Skeletal muscle tissue (tissue), 4 donors: ENCODE measurements around the gene NUAK2. TPM values are rescaled to one million over a fixed set of nuclear protein-coding genes. Genes with fewer than 3 reads are reported as not detected.
"Not testable (repeated sequence)": the region's sequence is repeated elsewhere in the genome, so short reads cannot be mapped to it uniquely, and the experiment has no call there.

Source experiments
- H3K27ac ChIP-seq: one replicate; pipeline ENCODE4 v1.7.0; 2013; ENCODE audit warnings: mild to moderate bottlenecking, low read depth, low read length, inconsistent platforms
- H3K27me3 ChIP-seq, 3 donors: one replicate each; pipeline ENCODE4 v1.7.0; 2013; ENCODE audit warnings: low read length in 3 of 3; ENCODE audit not compliant: control insufficient read depth in 3 of 3, insufficient read depth in 3 of 3
- H3K36me3 ChIP-seq, 3 donors: one replicate each; pipeline ENCODE4 v1.7.0; 2013; ENCODE audit warnings: low read length in 3 of 3; ENCODE audit not compliant: control insufficient read depth in 3 of 3, insufficient read depth in 3 of 3
- H3K4me1 ChIP-seq, 3 donors: one replicate each; pipeline ENCODE4 v1.7.0; 2013; ENCODE audit warnings: low read length in 3 of 3, mild to moderate bottlenecking in 3 of 3; ENCODE audit not compliant: control insufficient read depth in 3 of 3, insufficient read depth in 3 of 3
- H3K4me3 ChIP-seq, 3 donors: one replicate each; pipeline ENCODE4 v1.7.0; 2013; ENCODE audit warnings: low read length in 3 of 3
- H3K9ac ChIP-seq, 3 donors: one replicate each; pipeline ENCODE4 v1.7.0; 2013; ENCODE audit warnings: low read length in 3 of 3, mild to moderate bottlenecking in 3 of 3, moderate library complexity in 2 of 3, low read depth in 1 of 3
- H3K9me3 ChIP-seq, 3 donors: one replicate each; pipeline ENCODE4 v1.7.0; 2013; ENCODE audit warnings: low read length in 3 of 3; ENCODE audit not compliant: control insufficient read depth in 3 of 3
- total RNA-seq: library from RNA; depleted of rRNA; stranded (reverse); fragments of >200 nt; gene quantifications from one replicate; pipeline ENCODE4 v1.2.3, GENCODE V29; 2014
- donor health status: Osteomylitis.

NUAK2 gene
- total RNA-seq, 1 donor from 2014 or later = 1.0 TPM

DNA sequence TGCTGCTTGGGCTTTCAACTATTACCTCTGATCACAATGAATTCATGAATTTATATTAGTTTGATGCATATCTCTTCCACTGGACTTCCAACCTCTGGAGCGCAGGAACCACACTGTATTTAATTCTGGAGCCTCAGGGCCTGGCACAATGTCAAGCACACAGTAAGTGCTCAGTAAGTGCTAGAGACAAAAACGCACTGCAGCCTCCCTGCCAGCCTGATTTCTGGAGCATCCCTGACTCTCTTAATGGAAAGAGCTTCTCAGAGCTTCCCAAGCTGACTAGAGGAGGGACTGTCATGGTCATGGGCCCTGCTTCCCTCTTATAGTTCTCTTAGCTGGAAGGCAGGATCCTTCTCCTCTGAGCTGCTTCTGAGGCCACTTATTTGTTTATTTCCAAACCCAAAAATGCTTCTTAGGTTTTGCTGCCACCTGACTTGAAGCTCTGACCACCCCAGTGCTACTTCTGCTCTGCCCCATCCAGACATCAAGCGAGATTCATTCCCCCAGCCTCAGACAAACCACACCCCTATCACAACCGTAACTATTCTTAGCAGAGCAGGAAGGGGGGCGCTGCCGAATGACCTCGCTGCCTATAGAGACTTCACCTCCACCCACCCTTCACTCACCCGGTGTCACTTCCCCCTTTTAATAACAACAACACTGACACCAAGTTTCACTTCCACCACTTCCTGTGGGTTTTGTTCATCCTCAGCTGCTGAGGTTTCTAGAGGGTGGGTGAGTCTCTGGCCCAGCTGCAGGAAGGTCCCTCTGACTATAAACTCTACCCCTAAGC, 33.6 kb downstream of the NUAK2 start:
- peaks cover 15 to 29% (median 22%) of the 10 kb centered on the region in 3 donors for H3K4me1 ChIP-seq
- no peak overlapping the region for H3K9ac ChIP-seq
- no peaks in the 10 kb centered on the region for H3K27me3 ChIP-seq
- no peak overlapping the region for H3K4me3 ChIP-seq
- H3K27ac ChIP-seq = peak overlapping the region; percentile 32
- H3K36me3 ChIP-seq = no peaks in the 10 kb centered on the region
- no peaks in the 10 kb centered on the region for H3K9me3 ChIP-seq

DNA sequence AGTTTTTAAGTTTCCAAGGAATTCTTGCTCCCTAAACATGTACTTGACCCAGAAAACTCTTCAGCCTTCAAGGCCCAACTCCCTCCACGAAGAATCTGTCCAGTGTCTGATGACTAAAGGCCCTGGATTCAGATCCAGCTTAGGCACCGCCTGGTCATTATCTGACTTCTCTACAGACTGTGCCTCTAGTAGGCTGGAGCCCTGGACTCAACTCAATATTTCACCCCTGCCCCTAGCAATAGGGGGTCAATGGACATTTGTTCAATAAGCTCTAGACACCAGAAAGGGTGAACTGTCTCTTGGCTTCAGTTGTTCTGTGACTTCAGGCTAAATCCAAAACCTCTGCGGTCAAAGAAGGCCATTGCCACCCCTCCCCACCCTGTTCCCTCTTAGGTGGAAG, 34.5 kb downstream of the NUAK2 start:
- peaks cover 15 to 29% (median 22%) of the 10 kb centered on the region in 3 donors for H3K4me1 ChIP-seq
- no peaks in the 10 kb centered on the region for H3K9me3 ChIP-seq
- peak overlapping the region in 1 of 3 donors; percentile 20 for H3K9ac ChIP-seq
- H3K4me3 ChIP-seq = no peak overlapping the region
- no peaks in the 10 kb centered on the region for H3K27me3 ChIP-seq
- H3K36me3 ChIP-seq = no peaks in the 10 kb centered on the region
- no peak overlapping the region for H3K27ac ChIP-seq

DNA sequence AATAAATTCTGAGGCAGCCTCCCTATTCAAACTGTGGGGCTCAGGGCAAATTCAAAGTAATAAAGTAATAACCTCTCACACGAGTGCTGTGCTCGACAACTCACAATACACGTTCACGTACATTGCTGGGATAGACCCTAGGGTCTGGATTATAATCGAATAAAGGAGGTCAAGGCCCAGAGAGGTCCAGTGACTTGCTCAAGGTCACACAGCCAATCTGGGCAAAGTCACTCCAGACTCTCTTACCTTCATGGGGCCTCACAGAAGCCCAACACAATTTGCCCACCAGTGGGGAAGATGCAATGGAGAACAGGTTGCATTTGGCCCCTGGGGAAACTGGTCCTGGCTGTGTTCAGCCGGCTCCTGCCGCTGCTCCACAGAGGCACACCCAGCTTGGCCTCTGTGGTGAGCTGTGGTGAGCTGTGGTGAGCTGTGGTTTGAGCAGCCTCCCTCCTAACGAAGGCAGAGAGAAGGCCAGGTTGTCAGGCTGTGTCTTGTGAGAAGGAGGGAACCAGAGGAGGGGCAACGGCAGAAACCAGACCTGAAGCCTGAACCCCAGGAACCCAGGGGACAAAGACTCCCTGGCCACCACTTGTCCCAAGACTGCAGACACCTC, 35.1 kb downstream of the NUAK2 start:
- no peaks in the 10 kb centered on the region for H3K27me3 ChIP-seq
- H3K9ac ChIP-seq = no peak overlapping the region
- no peak overlapping the region for H3K4me3 ChIP-seq
- H3K27ac ChIP-seq = no peak overlapping the region
- H3K4me1 ChIP-seq = peaks cover 15 to 29% (median 22%) of the 10 kb centered on the region in 3 donors
- H3K36me3 ChIP-seq = no peaks in the 10 kb centered on the region
- no peaks in the 10 kb centered on the region for H3K9me3 ChIP-seq

DNA sequence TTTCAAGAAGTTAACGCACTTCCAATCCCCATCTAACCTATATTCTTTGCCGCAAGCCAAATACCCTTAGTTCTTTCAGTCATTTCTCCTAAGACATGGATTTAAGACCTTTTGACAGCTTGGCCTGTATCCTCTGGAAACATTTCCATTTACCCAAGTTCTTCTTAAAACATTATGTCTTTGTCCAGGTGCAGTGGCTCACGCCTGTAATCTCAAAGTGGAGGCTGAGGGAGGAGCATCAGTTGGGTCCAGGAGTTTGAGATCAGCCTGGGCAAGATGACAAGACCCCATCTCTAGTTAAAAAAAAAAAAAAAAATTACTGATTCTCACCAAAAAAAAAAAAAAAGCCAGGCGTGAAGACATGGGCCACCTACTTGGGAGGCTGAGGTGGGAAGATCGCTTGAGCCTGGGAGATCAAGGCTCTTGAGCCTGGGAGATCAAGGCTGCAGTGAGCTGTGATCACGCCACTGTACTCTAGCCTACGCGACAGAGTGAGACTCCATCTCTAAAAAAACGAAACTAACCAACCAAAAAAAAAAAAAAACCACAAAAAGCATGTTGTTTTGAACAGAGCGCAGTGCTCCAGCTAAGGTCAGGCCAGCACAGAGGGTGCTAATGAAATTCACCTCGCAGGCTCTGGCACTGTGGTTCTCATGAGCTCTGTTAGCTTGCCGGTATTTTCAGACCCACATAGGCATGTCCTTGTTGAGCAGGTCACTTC, 36.0 kb downstream of the NUAK2 start:
- Histone ChIP-seq H3K4me1 (peaks cover 15 to 29% (median 22%) of the 10 kb centered on the region in 3 donors), H3K36me3 (no peaks in the 10 kb centered on the region), H3K4me3 (no peak overlapping the region), H3K9me3 (no peaks in the 10 kb centered on the region), H3K27ac (peak overlapping the region; percentile 48), H3K27me3 (no peaks in the 10 kb centered on the region), H3K9ac (peak overlapping the region in 1 of 3 donors; percentile 69)

DNA sequence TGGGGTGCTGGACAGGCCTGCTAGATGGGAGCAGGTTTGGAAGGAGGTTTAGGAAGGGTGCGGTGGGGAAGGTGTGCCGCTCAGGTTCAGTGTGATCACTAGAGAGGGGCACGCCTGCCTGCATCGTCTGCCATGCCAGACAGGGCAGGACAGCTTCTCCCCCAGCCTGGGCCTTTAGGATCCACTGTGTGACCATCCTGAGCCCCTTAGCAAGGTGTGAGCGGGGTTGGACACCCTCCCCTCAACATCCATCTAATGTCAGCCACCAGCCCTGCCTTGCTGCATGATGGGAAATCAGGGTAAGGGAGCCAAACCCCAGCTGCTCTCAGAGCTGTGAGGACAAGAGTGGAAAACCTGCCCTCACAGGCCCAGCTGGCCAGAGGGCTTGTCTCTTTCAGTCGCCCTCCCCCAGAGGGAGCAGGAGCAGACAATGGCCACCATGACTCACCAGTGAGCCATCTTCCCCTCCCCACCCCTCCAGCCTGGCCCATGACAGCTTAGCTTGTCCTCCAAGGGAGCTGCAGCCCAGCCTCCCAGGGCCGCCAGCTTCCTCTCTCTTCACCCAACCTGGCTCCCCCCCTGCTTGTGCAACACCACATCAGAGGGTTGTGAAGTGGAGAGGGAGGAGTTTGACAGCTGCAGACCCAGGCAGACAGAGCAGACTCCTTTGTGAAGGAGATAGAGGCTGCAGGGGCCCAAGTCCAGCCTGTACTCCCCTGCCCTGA, 37.0 kb downstream of the NUAK2 start:
- H3K27ac ChIP-seq = peak overlapping the region; percentile 48
- H3K36me3 ChIP-seq = no peaks in the 10 kb centered on the region
- H3K4me3 ChIP-seq = no peak overlapping the region
- peaks cover 15 to 29% (median 22%) of the 10 kb centered on the region in 3 donors for H3K4me1 ChIP-seq
- H3K27me3 ChIP-seq = no peaks in the 10 kb centered on the region
- no peaks in the 10 kb centered on the region for H3K9me3 ChIP-seq
- peak overlapping the region in 2 of 3 donors; percentile 7 to 69 for H3K9ac ChIP-seq

DNA sequence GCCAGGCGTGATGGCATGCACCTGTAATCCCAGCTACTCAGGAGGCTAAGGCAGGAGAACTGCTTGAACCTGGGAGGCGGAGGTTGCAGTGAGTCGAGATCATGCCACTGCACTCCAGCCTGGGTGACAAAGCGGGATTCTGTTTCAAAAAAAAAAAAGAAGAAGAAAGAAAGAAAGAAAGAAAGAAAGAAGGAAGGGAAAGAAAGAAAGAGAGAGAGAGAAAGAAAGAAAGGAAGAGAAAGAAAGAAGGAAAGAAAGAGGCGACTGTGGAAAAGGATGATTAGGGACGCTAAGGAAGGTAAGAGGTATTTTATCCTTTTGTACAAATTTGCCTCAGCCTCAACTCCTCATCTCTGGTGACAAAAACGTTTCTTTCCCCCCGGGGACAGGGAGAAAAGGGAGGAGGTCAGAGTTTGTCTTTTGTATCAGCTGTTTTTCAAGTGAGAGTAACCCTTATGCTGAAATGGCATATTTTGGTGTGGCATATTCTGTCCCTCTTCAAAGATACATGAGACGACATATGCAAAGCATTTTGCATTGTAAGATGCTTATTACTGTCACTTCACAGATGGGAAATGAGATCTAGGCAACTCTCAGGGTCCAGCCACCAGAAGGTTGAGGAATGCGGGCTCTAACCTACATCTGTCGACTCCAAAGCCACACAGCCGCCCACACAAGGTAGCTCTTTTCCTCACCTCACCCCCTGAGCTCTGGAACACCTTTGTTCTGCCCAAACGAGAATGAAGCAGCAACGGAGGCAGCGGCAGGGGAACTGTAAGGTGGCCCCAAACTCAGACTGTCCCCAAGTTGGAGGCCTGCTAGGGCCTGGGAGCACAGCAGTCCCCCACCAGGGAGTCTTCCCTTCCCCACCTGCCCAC, 38.0 kb downstream of the NUAK2 start:
- Histone ChIP-seq H3K4me3 (no peak overlapping the region), H3K9me3 (no peaks in the 10 kb centered on the region), H3K4me1 (peaks cover 15 to 29% (median 22%) of the 10 kb centered on the region in 3 donors), H3K27ac (no peak overlapping the region), H3K36me3 (no peaks in the 10 kb centered on the region), H3K27me3 (no peaks in the 10 kb centered on the region), H3K9ac (no peak overlapping the region)

DNA sequence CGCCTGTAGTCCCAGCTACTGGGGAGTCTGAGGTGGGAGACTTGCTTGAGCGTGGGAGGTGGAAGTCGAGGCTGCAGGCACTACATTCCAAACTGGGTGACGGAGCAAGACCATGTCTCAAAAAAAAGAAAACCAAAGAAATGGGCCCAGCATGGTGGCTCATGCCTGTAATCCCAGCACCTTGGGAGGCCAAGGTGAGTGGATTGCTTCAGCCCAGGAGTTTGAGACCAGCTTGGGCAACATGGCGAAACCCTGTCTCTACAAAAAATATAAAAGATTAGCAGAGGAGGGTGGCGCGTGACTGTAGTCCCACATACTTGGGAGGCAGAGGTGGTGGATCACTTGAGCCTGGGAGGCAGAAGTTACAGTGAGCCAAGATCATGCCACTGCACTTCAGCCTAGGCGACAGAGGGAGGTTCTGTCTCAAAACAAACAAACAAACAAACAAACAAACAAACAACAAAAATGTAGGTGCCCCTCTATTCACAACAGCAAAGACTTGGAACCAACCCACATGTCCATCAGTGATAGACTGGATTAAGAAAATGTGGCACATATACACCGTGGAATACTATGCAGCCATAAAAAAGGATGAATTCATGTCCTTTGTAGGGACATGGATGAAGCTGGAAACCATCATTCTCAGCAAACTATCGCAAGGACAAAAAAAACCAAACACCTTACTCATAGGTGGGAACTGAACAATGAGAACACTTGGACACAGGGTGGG, 40.7 kb downstream of the NUAK2 start:
- H3K36me3 ChIP-seq, H3K27ac ChIP-seq, H3K4me3 ChIP-seq, H3K9ac ChIP-seq, H3K9me3 ChIP-seq, H3K27me3 ChIP-seq: not testable (repeated sequence)
- H3K4me1 ChIP-seq = peaks cover 14 to 19% (median 15%) of the 10 kb centered on the region in 3 donors

DNA sequence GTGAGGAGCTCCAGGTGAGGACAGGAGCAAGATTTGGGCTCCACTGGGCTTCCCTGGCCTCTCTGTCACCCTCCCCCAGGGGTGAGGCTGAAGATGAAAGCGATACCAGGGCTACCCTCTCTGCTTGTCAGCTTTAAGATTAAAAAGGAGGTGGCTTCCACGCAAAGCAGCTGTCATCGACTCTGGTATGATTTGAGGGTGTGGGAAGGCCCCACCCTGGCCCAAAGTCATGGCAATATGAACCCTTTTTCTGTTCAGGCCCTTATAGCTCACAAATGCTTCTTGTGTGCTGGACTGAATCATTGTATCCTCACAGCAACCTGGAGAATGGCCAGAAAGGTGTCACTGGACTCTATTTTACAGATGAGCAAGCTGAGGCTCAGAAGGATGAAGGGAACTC, 41.6 kb downstream of the NUAK2 start:
- Histone ChIP-seq H3K9ac (no peak overlapping the region), H3K27me3 (no peaks in the 10 kb centered on the region), H3K9me3 (no peaks in the 10 kb centered on the region), H3K27ac (no peak overlapping the region), H3K4me3 (no peak overlapping the region), H3K4me1 (peaks cover 11 to 21% (median 13%) of the 10 kb centered on the region in 3 donors), H3K36me3 (no peaks in the 10 kb centered on the region)
